ENCODE measurements around the gene SNAP25. TPM values are rescaled to one million over a fixed set of nuclear protein-coding genes. Genes with fewer than 3 reads are reported as not detected.

Gene SNAP25
- total RNA-seq (1 to 10 TPM; 1.9 to 9.0 (median 2.4) TPM), polyA plus RNA-seq (1.8 TPM)
- long read RNA-seq, donor 1, transcript SNAP25-201 (8 exons, 2,053 nt): major isoform, 8 of 10 reads
- long read RNA-seq, donor 1, partial matches to known transcripts: 0 of 10 reads
- long read RNA-seq, donor 1, other reads (novel, unspliced or antisense): 1 of 10 reads
- long read RNA-seq, donor 2, partial matches to known transcripts: 0 of 2 reads
- long read RNA-seq, donor 2, other reads (novel, unspliced or antisense): 0 of 2 reads
- long read RNA-seq, donor 3, transcript SNAP25-201 (8 exons, 2,053 nt): major isoform, 49 of 69 reads
- long read RNA-seq, donor 3, transcript SNAP25-202 (8 exons, 2,050 nt): minor isoform, 5 of 69 reads
- long read RNA-seq, donor 3, partial matches to known transcripts: 7 of 69 reads
- long read RNA-seq, donor 3, other reads (novel, unspliced or antisense): 7 of 69 reads
- long read RNA-seq, donor 4, partial matches to known transcripts: 0 of 1 reads
- long read RNA-seq, donor 4, other reads (novel, unspliced or antisense): 0 of 1 reads

DNA sequence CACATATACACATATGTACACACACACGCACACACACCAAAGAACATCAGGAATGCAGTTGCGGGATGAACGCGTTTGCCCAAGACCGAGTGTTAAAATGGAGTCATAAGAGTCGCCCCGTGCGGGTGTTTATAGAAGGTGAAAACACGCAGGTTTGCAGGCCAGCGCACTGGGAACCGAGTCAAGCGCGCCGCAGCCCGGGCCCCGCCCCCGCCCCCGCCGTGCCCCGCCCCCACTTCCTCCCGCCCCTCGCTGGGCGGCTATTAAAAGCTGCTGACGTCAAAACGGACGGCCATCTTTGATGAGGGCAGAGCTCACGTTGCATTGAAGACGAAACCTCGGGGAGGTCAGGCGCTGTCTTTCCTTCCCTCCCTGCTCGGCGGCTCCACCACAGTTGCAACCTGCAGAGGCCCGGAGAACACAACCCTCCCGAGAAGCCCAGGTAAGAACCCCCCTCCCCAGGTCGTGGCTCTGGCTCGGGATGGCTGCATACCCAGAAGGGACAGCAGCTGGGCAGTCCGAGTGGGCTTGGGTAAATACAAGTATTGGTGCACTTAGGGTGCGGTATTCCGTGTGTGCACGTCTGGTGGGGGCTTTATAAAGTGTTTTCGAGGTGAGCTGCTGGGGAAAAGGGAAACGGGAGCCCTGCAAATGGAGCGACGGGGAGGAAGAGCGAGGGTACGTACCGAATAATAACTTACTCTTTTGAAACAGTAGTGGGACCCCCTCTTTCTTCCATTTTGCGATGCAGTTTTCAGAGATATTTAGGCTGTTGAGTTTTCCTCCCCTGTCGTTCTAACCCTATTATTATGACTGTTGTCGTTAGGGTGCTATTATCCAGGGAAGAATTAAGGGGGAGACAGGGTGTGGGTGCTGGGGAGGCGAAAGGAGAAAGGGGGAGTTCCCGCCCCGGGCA is at the start of gene SNAP25:
Gene SNAP25 (plus strand): TSS at position 295 of the 916 bp plus-strand sequence. CDS start 56,662 bp downstream, outside the sequence.
- Histone ChIP-seq H3K9me3 (ENCODE audit: control insufficient read depth, low read length) (no peaks in the 10 kb centered on the region), H3K27me3 (ENCODE audit: control insufficient read depth, insufficient read depth) (no peaks in the 10 kb centered on the region), H3K4me1 (ENCODE audit: control insufficient read depth, insufficient read depth, low read length) (no peaks in the 10 kb centered on the region), H3K27ac (ENCODE audit: low read length) (peak within 1 kb of the TSS; percentile 70), H3K4me3 (ENCODE audit: low read length) (peak within 1 kb of the TSS; percentile 30)
- 1% methylated on average over 53 of the region's 53 CpGs for WGBS
- peak; percentile 77 to 86 for ATAC-seq
- peak; percentile 69 to 86 (median 70) for DNase-seq
- intact Hi-C loops (cut with DNase I): no loop called here

- Histone ChIP-seq H3K27me3 (ENCODE audit: control insufficient read depth, insufficient read depth) (no peaks in the 10 kb centered on the region), H3K9me3 (ENCODE audit: control insufficient read depth, low read length) (no peaks in the 10 kb centered on the region), H3K4me1 (ENCODE audit: control insufficient read depth, insufficient read depth, low read length) (no peaks in the 10 kb centered on the region), H3K4me3 (ENCODE audit: low read length) (no peak overlapping the region), H3K27ac (ENCODE audit: low read length) (no peak overlapping the region)
- DNase-seq (no peak), ATAC-seq (no peak)
- intact Hi-C loops (cut with DNase I): no loop called here
Observed at GRCh38 chr20:10169752-10170151, 48.9 kb upstream of the SNAP25 start.

DNA sequence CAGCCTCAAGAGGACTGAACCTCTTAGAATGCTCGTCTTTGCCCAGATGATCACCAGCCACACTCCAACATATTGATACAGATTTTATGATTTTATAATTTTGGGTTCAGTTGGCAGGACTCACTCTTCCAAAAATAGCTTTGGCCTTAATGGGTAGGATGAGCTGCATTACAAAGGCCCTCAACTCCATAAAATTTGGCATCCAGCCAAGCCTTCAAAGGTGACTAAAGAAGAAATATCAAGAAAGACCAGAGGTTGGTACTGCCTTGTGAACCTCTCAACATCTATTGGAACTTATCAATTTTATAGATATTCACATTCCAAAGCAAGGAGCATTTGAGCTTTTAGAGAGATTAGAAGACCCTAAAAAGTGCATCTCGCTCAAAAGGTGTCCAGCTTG is 48.4 kb upstream of the SNAP25 start:
- no peak overlapping the region for H3K27ac ChIP-seq (ENCODE audit: low read length)
- intact Hi-C loops (cut with DNase I): no loop called here

GRCh38 chr20:10171864-10172751 is 46.5 kb upstream of the SNAP25 start:
- Histone ChIP-seq H3K9me3 (ENCODE audit: control insufficient read depth, low read length) (no peaks in the 10 kb centered on the region), H3K4me3 (ENCODE audit: low read length) (peak overlapping the region; percentile 40), H3K4me1 (ENCODE audit: control insufficient read depth, insufficient read depth, low read length) (no peaks in the 10 kb centered on the region), H3K27me3 (ENCODE audit: control insufficient read depth, insufficient read depth) (no peaks in the 10 kb centered on the region), H3K27ac (ENCODE audit: low read length) (no peak overlapping the region)
- ATAC-seq: peak; percentile 88 to 94
- DNase-seq: peak; percentile 55 to 77 (median 74)
- intact Hi-C loops (cut with DNase I): no loop called here
- WGBS: 5% methylated on average over 47 of the region's 47 CpGs

More for the DNA sequence above, 48.4 kb upstream of the SNAP25 start:
- Histone ChIP-seq H3K27me3 (ENCODE audit: control insufficient read depth, insufficient read depth) (no peaks in the 10 kb centered on the region), H3K4me1 (ENCODE audit: control insufficient read depth, insufficient read depth, low read length) (no peaks in the 10 kb centered on the region), H3K9me3 (ENCODE audit: control insufficient read depth, low read length) (no peaks in the 10 kb centered on the region), H3K4me3 (ENCODE audit: low read length) (no peak overlapping the region)
- no peak for ATAC-seq
- 89% methylated on average over 2 of the region's 2 CpGs for WGBS
- no peak for DNase-seq

DNA sequence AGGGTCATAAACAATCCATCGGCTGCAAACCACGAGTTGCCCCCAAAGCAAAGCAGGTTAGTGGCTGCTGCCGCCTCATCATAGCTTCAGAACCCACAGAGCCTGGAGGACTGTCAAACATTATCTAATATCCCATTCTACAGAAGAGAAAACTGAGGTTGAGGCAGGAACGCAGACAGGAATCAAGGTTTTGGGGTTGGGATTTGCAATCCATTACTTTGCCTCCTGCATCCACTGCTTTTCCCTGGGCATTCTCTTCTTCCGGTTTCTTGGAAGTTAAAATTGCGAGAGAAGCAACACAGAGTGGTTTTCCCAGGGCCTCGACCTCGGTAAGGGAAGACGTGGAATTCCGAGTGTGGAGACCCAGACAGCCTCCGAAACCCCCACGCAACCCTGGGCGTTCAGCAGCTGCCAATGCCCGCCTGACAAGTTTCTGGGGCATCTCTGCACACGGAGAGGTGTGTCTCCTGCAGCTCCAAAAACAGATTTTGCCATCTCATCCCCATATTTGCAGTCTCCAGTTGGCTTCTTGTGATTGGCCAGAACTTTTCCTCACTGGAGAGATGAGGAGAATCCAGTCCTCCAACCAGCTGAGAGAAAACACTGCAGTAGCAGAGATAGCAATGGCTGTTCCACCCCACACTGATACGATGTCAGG is 45.5 kb upstream of the SNAP25 start:
- Histone ChIP-seq H3K27ac (ENCODE audit: low read length) (no peak overlapping the region), H3K4me1 (ENCODE audit: control insufficient read depth, insufficient read depth, low read length) (no peaks in the 10 kb centered on the region), H3K27me3 (ENCODE audit: control insufficient read depth, insufficient read depth) (no peaks in the 10 kb centered on the region), H3K9me3 (ENCODE audit: control insufficient read depth, low read length) (no peaks in the 10 kb centered on the region), H3K4me3 (ENCODE audit: low read length) (no peak overlapping the region)
- ATAC-seq: no peak
- intact Hi-C loops (cut with DNase I): no loop called here
- 89% methylated on average over 16 of the region's 16 CpGs for WGBS
- DNase-seq: no peak

DNA sequence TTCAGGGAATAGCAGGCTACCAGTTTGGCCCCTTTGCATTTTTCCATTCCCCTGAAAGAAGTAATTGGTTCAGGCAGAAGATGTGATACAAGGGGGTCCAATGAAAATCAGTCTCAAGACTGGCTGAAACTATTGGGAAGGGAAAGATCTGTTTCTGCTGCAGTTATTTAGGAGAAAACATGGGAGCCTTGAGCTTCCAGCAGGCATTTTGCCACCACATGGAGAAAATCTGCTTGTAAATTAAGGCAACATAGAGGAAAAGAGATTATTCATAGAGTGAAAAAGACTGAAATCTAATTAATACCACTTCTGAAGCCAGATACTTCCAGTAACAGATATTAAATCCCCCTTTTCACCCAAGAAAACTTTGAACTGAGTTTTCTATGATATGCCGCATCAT is 44.2 kb upstream of the SNAP25 start:
- intact Hi-C loops (cut with DNase I): no loop called here
- Histone ChIP-seq H3K4me3 (ENCODE audit: low read length) (no peak overlapping the region), H3K4me1 (ENCODE audit: control insufficient read depth, insufficient read depth, low read length) (no peaks in the 10 kb centered on the region), H3K9me3 (ENCODE audit: control insufficient read depth, low read length) (no peaks in the 10 kb centered on the region), H3K27ac (ENCODE audit: low read length) (no peak overlapping the region), H3K27me3 (ENCODE audit: control insufficient read depth, insufficient read depth) (no peaks in the 10 kb centered on the region)
- no peak for DNase-seq
- WGBS: 81% methylated on average over 1 of the region's 1 CpG
- ATAC-seq: no peak

GRCh38 chr20:10177326-10177725 is 41.3 kb upstream of the SNAP25 start:
- Histone ChIP-seq H3K9me3 (ENCODE audit: control insufficient read depth, low read length) (no peaks in the 10 kb centered on the region), H3K27me3 (ENCODE audit: control insufficient read depth, insufficient read depth) (no peaks in the 10 kb centered on the region), H3K27ac (ENCODE audit: low read length) (no peak overlapping the region), H3K4me1 (ENCODE audit: control insufficient read depth, insufficient read depth, low read length) (no peaks in the 10 kb centered on the region), H3K4me3 (ENCODE audit: low read length) (no peak overlapping the region)
- ATAC-seq (no peak), DNase-seq (no peak)
- intact Hi-C loops (cut with DNase I): no loop called here
- 64% methylated on average over 3 of the region's 3 CpGs for WGBS

- intact Hi-C loops (cut with DNase I): no loop called here
- no peaks in the 10 kb centered on the region for H3K27me3 ChIP-seq (ENCODE audit: control insufficient read depth, insufficient read depth)
- no peak for DNase-seq
- no peak overlapping the region for H3K27ac ChIP-seq (ENCODE audit: low read length)
- H3K4me1 ChIP-seq (ENCODE audit: control insufficient read depth, insufficient read depth, low read length): no peaks in the 10 kb centered on the region
- 90% methylated on average over 1 of the region's 1 CpG for WGBS
- H3K4me3 ChIP-seq (ENCODE audit: low read length): no peak overlapping the region
- H3K9me3 ChIP-seq (ENCODE audit: control insufficient read depth, low read length): no peaks in the 10 kb centered on the region
- ATAC-seq: no peak
Observed at GRCh38 chr20:10178091-10178490, 40.5 kb upstream of the SNAP25 start.

DNA sequence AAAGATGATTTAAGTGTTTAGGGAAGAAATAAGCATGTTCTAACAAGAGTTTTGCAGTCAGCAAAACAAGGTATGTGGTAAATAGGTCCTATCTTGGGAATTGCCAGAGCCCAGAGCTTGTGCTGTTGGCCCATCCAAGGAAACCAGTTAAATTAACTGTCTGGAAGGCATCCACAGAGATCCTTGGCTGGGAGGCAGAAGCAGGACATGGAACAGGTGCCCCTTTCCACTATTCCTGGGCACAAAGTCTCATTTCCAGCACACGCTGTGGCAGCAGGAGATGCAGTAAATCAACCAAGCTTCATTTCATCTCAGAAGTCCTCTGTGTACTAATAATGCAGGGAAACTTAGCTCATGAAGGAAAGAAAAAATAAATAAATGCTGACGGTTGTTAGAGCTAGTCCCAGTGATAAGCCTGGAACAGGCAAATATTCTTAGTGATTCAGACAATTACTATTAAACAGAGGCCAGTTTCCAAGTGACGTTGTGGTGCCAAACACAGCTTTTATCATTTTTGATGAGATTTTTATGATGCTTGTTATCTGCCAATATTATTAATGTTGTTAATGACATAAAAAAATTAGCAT is 39.8 kb upstream of the SNAP25 start:
- H3K27ac ChIP-seq (ENCODE audit: low read length): no peak overlapping the region
- no peak overlapping the region for H3K4me3 ChIP-seq (ENCODE audit: low read length)
- intact Hi-C loops (cut with DNase I): no loop called here
- H3K4me1 ChIP-seq (ENCODE audit: control insufficient read depth, insufficient read depth, low read length): no peaks in the 10 kb centered on the region
- 61% methylated on average over 3 of the region's 3 CpGs for WGBS
- no peaks in the 10 kb centered on the region for H3K27me3 ChIP-seq (ENCODE audit: control insufficient read depth, insufficient read depth)
- no peak for DNase-seq
- ATAC-seq: peak in 1 of 2 donors; percentile 24
- no peaks in the 10 kb centered on the region for H3K9me3 ChIP-seq (ENCODE audit: control insufficient read depth, low read length)

All from right cardiac atrium (tissue), 5 donors.